Muscle layer of colon (tissue), 2 donors: Measurements from ENCODE around the gene KLF6.

Experiments used
- H3K27ac ChIP-seq: one replicate; pipeline ENCODE4 v1.7.0; 2013; ENCODE audit warnings: low read depth, mild to moderate bottlenecking, low read length, moderate library complexity
- H3K27me3 ChIP-seq, 2 donors: one replicate each; pipeline ENCODE4 v1.7.0; 2013; ENCODE audit warnings: low read length in 2 of 2, mild to moderate bottlenecking in 2 of 2; ENCODE audit not compliant: insufficient read depth in 2 of 2, control insufficient read depth in 1 of 2
- H3K36me3 ChIP-seq: one replicate; pipeline ENCODE4 v1.7.0; 2013; ENCODE audit warnings: mild to moderate bottlenecking, low read length; ENCODE audit not compliant: insufficient read depth
- H3K4me1 ChIP-seq: one replicate; pipeline ENCODE4 v1.7.0; 2013; ENCODE audit warnings: mild to moderate bottlenecking, low read length; ENCODE audit not compliant: insufficient read depth
- H3K4me3 ChIP-seq, 2 donors: one replicate each; pipeline ENCODE4 v1.7.0; 2013; ENCODE audit warnings: low read length in 2 of 2, low read depth in 1 of 2, mild to moderate bottlenecking in 1 of 2, moderate library complexity in 1 of 2
- H3K9ac ChIP-seq: one replicate; pipeline ENCODE4 v1.7.0; 2013; ENCODE audit warnings: low read length
- H3K9me3 ChIP-seq: one replicate; pipeline ENCODE4 v1.7.0; 2013; ENCODE audit warnings: mild to moderate bottlenecking, low read length
- donor health status: abdominal sarcoma.
- donor health status: Adenocarcinoma of cecum.

The KLF6 gene

DNA sequence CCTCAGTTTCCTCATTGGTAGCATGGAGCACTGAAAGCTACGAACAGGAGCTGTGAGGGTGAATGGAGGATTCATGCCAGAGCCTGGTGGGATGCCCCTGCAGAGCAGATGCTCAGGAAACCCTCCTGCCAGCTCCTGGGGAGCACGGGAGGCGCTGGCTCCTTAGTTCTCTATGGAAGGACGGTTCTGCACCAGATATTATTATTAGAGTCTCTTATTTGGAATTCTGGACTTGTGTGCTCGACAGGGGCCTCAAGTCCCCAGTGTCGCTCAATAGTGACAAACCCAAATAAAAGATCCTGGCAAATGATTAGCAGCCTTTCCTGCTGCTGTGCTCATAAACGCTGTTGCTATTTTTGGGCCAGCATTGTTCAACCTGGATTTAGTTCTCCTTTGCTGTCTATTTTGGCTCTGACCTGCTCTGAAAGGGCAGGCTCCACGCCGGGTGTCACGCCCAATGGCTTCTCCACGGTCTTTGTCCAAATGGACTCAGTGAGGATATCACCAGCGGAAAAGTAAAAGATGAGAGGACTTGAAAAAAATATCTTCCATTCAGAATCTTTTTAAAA lies 23.0 kb upstream of the KLF6 start:
- Histone ChIP-seq H3K4me3 (no peak overlapping the region), H3K27me3 (no peaks in the 10 kb centered on the region), H3K36me3 (no peaks in the 10 kb centered on the region), H3K4me1 (peaks cover 52% of the 10 kb centered on the region), H3K9me3 (no peaks in the 10 kb centered on the region), H3K9ac (no peak overlapping the region), H3K27ac (no peak overlapping the region)

- Histone ChIP-seq H3K4me1 (peaks cover 52% of the 10 kb centered on the region), H3K9me3 (no peaks in the 10 kb centered on the region), H3K9ac (no peak overlapping the region), H3K27me3 (no peaks in the 10 kb centered on the region), H3K27ac (no peak overlapping the region), H3K4me3 (no peak overlapping the region), H3K36me3 (no peaks in the 10 kb centered on the region)
These were observed 22.4 kb upstream of the KLF6 start for GRCh38 chr10:3807211-3807927.

GRCh38 chr10:3806603-3807002 lies 21.6 kb upstream of the KLF6 start:
- H3K4me1 ChIP-seq: peaks cover 47% of the 10 kb centered on the region
- peak overlapping the region; percentile 70 for H3K27ac ChIP-seq

DNA sequence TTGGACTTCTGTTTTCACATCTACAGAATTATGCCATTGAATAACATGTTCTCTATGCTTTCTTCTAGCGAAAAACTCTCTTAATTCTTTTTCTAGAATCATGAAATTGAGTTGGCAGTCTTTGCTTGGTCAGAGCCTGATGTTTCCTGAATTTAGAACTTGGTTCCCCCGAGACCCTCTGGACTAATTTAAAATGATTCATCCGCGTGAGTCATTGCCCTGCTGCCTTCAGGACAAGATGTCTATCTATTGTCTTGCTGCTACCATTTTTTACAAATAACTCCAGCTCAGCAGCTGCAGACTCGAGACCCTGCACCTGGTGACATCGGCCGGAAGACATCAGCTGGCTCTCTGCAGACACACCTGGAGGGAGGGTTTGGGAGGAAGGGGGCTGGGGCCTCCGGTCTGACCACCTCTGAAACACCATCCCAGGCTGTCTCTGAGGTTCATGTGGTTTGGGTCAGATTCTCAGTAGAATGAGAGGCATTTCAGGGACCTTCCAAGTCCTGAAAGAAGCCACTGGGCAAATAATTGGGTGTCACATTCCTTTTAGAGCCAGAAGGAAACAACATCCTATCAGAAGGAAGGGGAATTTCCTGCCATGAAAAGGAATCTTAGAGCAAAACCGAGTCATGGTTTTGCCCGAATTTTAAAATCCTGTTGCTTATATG lies 20.9 kb upstream of the KLF6 start:
- Histone ChIP-seq H3K9ac (no peak overlapping the region), H3K27ac (peak overlapping the region; percentile 70), H3K9me3 (no peaks in the 10 kb centered on the region), H3K4me3 (no peak overlapping the region), H3K4me1 (peaks cover 41% of the 10 kb centered on the region), H3K36me3 (no peaks in the 10 kb centered on the region), H3K27me3 (no peaks in the 10 kb centered on the region)

More at GRCh38 chr10:3806603-3807002, 21.6 kb upstream of the KLF6 start:
- H3K9ac ChIP-seq: no peak overlapping the region
- no peak overlapping the region for H3K4me3 ChIP-seq
- no peaks in the 10 kb centered on the region for H3K36me3 ChIP-seq
- H3K9me3 ChIP-seq: no peaks in the 10 kb centered on the region
- no peaks in the 10 kb centered on the region for H3K27me3 ChIP-seq

GRCh38 chr10:3805201-3805790 lies 20.3 kb upstream of the KLF6 start:
- H3K4me3 ChIP-seq: no peak overlapping the region
- peak overlapping the region; percentile 70 for H3K27ac ChIP-seq
- H3K9me3 ChIP-seq: no peaks in the 10 kb centered on the region
- H3K4me1 ChIP-seq: peaks cover 36% of the 10 kb centered on the region
- H3K9ac ChIP-seq: no peak overlapping the region
- H3K36me3 ChIP-seq: no peaks in the 10 kb centered on the region
- no peaks in the 10 kb centered on the region for H3K27me3 ChIP-seq

- no peaks in the 10 kb centered on the region for H3K36me3 ChIP-seq
- H3K4me1 ChIP-seq: peaks cover 29% of the 10 kb centered on the region
- H3K9ac ChIP-seq: no peak overlapping the region
- H3K27me3 ChIP-seq: no peaks in the 10 kb centered on the region
- H3K9me3 ChIP-seq: no peaks in the 10 kb centered on the region
- H3K4me3 ChIP-seq: no peak overlapping the region
- H3K27ac ChIP-seq: peak overlapping the region; percentile 15
These were observed 19.1 kb upstream of the KLF6 start for GRCh38 chr10:3803927-3804741.

- Histone ChIP-seq H3K4me3 (no peak overlapping the region), H3K36me3 (no peaks in the 10 kb centered on the region), H3K27me3 (no peaks in the 10 kb centered on the region), H3K9me3 (no peaks in the 10 kb centered on the region), H3K4me1 (peaks cover 26% of the 10 kb centered on the region), H3K27ac (no peak overlapping the region), H3K9ac (no peak overlapping the region)
These were observed 18.4 kb upstream of the KLF6 start for GRCh38 chr10:3803295-3803926.

DNA sequence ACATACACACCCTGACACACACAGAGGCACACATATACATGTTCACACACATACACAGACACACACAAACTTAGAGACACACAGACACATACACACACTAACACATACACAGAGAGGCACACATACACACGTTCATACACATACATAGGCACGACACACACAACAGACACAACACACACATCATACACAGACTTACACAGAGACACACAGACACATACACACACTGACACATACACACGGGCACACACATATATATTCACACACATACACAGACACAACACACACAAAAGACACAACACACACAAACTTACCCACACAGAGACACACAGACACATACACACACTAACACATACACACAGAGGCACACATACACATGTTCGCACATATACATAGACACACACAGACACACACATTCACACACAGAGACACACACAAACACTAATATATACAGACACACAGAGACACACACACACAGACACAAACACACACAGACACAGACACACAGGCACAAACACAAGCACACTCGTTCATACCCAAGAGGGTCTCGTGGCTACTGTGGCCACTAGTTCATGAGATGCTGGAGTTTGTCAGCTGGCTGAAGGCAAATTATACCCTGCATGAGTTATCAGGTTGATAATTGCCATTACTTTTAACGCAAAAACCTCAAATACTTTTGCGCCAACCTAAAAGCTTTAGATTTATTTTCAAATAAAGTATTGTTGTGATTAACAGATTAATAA lies 17.7 kb upstream of the KLF6 start:
- Histone ChIP-seq H3K27ac (no peak overlapping the region), H3K9me3 (no peaks in the 10 kb centered on the region), H3K36me3 (no peaks in the 10 kb centered on the region), H3K9ac (no peak overlapping the region), H3K27me3 (no peaks in the 10 kb centered on the region), H3K4me1 (peaks cover 19% of the 10 kb centered on the region), H3K4me3 (no peak overlapping the region)

DNA sequence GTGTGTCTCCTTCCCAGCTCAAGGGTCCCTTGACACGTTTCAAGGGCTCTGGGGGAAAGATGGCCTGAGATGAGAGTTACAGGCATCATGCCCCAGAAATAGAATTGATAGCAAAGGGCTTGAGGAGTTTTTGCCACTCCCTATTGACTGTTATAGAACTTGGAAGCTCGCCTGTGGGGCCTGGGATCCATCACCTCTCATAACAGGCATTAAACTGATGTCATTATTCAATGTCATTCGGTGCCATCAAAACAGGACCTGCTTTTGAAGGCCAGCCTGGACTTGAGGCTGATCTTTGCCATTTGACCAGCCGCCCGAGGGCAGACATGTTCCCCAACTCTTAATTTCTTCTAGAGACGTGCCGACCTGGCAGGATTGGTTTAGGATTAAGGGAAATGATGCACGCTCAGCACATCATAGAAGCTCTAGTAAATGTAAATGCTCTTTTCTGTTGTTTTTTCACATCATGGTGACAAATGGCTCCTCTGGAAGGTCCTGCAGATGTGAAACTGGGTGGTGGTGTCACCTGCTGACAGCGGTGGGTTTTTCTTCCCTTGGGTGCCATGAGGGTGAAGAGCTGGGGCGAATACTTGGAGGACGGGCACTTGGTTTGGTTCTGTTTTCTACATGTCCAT lies 16.7 kb upstream of the KLF6 start:
- Histone ChIP-seq H3K9me3 (no peaks in the 10 kb centered on the region), H3K27ac (no peak overlapping the region), H3K4me1 (peaks cover 11% of the 10 kb centered on the region), H3K36me3 (no peaks in the 10 kb centered on the region), H3K27me3 (no peaks in the 10 kb centered on the region), H3K9ac (no peak overlapping the region), H3K4me3 (no peak overlapping the region)

DNA sequence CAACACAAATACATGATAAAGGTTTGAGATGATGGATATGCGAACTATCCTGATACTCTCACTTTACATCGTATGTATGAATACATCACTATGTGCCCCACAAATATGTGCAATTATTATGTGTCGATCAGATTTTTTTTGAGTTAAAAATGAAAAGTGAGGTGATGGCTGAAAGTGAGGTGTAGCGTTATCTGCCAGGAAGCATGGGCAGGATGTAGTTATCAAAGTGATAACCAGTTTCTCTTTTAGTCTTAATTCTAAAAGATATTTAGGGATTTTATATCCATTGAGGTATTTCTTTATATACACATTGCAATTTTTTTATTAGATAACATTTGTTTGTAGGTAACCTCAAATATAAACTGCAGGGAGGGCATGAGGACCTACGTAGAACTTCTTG lies 15.6 kb upstream of the KLF6 start:
- H3K9me3 ChIP-seq: no peaks in the 10 kb centered on the region
- no peak overlapping the region for H3K9ac ChIP-seq
- H3K4me1 ChIP-seq: peaks cover 2% of the 10 kb centered on the region
- no peak overlapping the region for H3K27ac ChIP-seq
- H3K36me3 ChIP-seq: no peaks in the 10 kb centered on the region
- no peak overlapping the region for H3K4me3 ChIP-seq
- no peaks in the 10 kb centered on the region for H3K27me3 ChIP-seq
